Activated CD8-positive, alpha-beta memory T cell treated with anti-CD3 and anti-CD28 coated beads, Interleukin-2, amount 50 U/mL, for 1 hour (primary cell): ENCODE results near the gene DOK5.

Experiments
- DNase-seq: peaks from one replicate; pipeline ENCODE4 v3.0.0-alpha.2; 2020; ENCODE audit errors: extremely low read depth

Gene DOK5

DNA sequence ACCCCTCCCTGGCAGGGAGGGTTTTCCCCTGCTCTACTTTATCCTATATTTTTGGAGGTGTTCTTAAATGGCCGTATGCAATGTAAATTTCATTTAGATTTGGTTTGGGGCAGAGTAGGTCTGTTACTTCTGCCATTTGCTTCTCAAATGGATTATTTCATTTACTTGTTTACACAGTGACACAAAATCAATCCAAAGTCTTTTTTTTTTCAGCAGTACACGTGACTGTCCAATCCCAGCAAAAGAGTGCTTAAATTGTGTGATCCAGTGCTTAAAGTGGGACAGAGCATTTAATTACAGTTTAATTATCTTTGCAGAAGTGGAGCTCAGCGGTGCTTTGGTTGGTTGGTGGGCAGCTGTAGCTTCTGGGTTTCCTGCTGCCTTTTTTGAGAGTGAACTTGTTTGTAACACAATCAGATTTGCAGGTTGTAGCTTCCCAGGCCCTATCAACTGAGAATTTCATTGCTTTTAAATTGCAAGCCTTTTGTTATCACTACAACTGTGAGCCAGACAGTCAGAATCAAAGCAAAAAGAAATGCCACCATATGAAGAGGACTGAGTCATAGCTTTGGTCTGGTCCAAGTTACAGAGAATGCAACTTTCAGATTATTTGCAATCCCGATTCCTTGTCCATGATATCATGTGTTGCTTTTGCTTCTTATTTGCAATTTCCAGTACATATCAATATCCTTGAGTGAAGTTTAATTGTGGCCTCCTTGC lies 216.9 kb downstream of the DOK5 start:
- no peak for DNase-seq

- no peak for DNase-seq
Measured at GRCh38 chr20:54694516-54694915, 219.1 kb downstream of the DOK5 start.

- DNase-seq, result no peak
Measured at GRCh38 chr20:54698373-54698772, 223.0 kb downstream of the DOK5 start.
